Activated CD4-positive, alpha-beta T cell treated with anti-CD3 and anti-CD28 coated beads, Interleukin-10, Interleukin-2, amounts not matched to agents 100 ng/mL and 50 ng/mL, durations not matched to agents 16 hours and 8 hours (primary cell): ENCODE results near the gene GAB1.

ENCODE experiments used
- DNase-seq: peaks from one replicate; pipeline ENCODE4 v3.0.0-alpha.2; 2020

Gene GAB1

DNA sequence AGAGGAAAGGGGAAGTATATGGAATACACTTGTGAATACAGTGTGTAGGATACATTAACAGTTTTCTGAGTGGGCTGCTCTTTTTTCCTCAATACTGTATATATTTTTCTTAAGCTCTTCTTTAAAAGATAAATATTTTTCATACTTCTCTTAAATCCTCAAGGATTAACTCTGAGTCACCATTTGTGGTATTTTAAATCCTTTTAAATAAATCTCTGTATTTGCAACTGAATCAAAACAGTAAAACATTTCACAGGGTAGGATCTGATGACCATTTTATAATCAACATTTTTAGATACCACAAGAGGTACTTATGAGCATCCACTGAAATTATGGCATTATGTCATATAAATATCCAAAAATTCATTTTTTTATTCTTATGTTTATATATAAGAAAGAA lies 87.6 kb downstream of the GAB1 start:
- DNase-seq: no peak

- DNase-seq: no peak
Observed at GRCh38 chr4:143431526-143432257, 95.0 kb downstream of the GAB1 start.

DNA sequence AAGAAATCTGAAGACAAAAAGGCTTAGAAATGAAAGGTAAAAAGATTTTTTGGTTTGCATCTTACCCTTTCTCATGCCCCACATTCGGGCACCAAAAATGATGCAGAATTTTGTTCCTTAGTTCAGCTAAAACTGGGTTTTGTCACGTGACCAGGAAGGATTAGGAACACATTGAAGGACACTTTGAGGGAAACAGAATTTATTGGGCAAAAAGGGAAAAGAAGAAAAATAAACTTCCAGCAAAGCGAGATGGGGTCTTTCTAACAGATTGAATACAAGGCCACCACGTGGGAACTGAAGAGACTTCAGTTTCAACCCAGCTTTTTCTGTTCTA lies 95.5 kb downstream of the GAB1 start:
- no peak for DNase-seq

DNA sequence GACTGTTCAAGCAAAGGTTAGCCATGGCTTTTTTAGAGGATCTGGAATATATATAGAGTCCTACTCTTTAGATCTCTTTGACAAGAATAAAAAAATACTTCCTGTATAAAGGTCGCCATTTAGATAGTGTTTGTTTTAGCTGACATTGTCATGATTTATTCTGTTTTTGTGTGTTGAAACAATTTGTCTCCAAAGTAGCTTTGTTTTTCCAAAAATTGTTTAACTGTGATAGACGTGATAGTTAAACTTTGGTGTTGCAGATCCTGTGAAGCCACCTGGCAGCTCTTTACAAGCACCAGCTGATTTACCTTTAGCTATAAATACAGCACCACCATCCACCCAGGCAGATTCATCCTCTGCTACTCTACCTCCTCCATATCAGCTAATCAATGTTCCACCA lies 96.6 kb downstream of the GAB1 start:
- DNase-seq: no peak

DNA sequence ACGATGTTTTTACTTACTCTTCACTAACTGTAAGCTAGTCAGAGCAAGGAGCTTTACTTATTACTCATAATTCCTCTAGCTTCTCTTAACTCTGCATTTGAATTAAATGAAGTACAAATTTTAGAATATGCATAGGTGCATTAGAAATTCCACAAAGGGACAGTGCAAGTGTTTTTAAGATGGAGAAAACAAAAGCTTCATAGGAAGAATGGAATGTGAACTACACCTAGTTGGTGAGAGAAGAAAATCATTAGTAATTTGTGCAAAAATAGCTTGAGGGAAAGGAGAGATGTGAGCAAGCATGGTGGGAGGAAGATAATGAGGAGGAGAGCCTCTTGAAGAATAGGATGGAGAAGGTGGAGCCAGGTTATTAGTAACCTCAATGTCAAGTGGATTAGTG lies 99.3 kb downstream of the GAB1 start:
- DNase-seq: no peak

DNA sequence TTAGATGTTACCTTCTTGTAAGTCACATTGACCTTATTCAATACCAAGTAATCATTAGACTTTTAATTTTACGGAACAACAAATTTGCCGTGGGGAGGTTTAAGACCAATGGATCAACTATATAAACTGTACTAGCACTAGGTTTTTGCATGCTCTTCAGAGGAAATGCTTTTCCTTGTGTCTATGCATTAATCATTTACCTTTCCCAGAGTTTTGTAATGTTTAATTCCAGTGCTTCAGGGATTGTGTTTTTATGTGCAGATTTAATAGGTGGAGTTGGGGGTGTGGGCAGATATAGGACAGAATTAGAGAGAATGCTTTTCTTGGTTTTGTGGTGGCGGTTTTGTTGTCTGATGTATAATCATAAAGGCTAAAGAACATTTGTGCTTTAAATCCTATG lies 100.8 kb downstream of the GAB1 start:
- DNase-seq: no peak

DNA sequence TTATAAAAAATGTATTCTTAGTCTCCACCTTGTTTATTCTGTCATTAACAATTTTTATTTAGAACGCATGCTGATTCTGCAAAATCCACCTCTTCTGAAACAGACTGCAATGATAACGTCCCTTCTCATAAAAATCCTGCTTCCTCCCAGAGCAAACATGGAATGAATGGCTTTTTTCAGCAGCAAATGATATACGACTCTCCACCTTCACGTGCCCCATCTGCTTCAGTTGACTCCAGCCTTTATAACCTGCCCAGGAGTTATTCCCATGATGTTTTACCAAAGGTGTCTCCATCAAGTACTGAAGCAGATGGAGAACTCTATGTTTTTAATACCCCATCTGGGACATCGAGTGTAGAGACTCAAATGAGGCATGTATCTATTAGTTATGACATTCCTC lies 101.3 kb downstream of the GAB1 start:
- no peak for DNase-seq

DNA sequence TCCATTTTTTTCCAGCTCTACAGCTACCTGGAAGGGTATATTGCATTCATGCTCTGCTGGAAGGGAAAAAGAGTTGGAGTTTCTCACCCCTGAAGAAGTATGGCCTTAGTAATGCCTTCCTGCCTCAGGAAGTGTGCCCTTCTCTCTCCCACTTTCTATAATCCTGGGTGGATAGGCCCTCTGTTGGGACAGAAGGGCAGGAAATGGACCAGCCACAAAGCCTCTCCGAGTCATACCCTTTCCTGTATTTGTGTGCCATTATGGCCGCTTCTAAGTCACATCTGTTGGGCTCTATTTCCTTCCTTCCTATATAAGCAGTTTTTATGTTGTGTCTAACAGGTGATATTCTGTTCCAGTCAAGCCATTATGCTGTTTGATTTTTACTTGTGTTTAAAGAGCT lies 102.0 kb downstream of the GAB1 start:
- no peak for DNase-seq

DNA sequence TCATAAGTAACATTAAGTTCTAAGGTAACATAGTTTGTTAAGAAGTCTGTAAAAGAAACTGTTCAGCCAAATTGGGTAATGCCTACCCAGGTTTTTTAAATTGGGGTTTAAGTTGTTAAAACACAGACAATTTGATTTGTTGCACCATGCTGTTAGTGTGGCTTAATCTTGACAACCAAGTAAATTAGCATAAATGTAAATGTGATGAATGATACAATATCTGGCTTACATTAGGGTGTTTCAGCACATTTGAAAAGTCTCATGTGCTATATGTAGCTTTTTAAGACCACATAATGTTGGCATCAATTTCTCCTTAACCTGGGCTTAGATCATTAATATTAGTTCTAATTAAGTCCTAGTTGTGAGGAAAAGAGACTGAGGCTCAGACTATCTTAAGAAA lies 104.4 kb downstream of the GAB1 start:
- no peak for DNase-seq

- no peak for DNase-seq
Observed at GRCh38 chr4:143441678-143442077, 105.0 kb downstream of the GAB1 start.

DNA sequence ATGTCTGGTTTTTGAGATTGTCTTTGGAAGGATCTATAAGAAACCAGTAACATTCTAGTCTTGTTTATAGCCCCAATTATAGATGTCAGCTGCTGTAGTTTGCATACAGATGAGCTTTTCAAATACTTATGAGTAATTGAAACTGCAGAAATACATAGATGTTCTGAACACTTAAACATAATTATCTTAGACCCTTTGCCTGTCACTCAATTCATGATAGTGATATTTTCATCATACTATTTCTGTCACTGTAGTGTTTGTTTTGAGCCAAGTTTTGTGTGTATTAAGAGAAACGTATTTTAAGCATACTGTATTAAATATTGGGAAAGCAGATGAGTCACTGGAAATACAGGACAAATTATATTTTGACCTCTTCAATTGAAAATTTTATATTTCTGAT lies 107.1 kb downstream of the GAB1 start:
- DNase-seq: no peak

DNA sequence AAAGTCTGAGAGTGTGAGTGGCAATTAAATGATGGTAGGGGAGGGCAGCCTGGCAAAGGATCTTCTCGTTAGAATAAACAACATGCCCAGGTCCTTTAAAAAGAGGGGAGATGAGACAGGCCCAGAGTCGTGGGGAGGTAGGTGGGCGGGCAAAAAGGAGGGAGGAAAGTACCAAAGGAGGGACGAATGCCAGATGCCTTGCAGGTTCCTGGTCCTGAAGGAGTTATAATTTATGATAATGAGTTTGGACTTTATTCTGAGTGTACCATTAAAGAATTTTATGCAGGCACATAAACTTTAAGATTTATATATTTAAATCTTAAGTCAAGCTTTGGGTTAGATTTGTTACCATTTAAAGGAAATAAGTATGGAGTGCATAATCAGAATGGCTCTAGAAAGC lies 114.5 kb downstream of the GAB1 start:
- no peak for DNase-seq

- DNase-seq: no peak
Observed at GRCh38 chr4:143455211-143455610, 118.5 kb downstream of the GAB1 start.

GRCh38 chr4:143458966-143459365 lies 122.3 kb downstream of the GAB1 start:
- DNase-seq: no peak

DNA sequence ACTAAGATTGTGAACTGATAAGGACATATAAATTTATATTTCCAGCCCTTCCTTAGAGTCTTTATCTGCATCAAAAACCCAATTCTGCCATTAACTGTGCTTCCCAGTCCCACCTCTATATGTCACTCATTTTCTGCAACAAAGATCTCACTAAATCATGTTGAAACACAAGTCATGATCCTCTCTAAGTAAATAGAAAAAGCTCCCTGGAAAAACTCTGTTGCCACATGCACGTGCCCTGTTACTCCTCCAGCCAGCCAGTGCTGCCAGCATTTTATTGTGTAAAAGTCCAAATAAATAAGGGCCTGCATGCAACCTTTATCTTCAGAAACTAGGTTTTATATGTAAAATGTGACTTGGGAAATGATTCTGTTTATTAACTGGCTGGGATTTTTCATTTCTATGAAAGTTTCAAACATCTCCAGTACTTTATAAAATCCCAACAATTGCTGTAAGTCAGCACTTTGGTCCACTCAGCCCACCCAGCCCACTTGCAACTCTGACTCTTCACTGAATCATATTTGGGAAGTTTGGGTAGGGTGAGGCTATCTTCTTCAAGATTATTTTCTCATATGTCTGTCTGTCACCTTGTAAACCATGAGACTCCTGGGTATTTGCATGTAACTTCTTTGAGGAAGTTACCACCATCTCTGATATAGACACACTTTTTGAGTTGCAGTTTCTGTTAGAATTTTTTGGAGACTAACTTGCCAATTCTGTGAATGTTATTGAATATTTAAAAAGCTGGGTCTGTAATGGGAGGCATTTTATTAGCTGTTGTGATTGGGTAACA lies 136.9 kb downstream of the GAB1 start:
- no peak for DNase-seq

DNA sequence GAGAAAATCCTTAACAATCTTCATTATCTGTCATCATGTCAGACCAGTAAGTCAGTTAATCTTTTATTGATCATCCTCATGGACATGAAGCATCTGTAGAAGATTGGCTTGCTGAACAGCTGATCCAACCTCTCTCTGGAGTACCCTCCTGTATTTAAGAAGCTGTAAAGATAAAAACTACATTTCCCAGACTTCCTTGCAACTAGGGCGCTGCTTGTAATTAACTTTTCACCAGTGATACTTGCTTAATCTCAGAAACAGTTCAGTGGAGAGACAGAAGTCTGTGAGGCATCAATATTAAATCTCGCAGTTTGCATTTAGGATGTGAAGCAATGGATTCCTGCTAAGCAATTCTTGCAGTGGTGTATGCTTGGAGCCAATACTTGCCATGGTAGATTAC lies 140.8 kb downstream of the GAB1 start:
- DNase-seq: no peak

DNA sequence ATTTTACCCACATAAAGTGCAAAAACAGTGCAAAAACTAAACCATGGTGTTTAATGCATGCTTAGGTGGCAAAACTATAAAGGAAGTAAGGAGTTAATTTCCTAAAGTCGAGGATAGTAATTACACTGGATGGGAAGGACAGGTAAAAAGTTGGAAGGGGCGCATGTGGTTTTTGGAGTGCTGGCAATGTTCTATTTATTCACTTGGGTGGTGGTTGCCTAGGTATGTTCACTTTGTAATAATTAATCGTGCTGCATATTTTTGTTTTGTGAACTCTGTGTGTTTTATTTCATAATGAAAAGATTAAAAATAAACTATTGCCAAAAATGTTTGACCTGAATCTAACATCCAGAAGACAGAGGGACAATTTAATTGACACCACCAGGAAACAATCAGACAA lies 144.7 kb downstream of the GAB1 start:
- DNase-seq: no peak

DNA sequence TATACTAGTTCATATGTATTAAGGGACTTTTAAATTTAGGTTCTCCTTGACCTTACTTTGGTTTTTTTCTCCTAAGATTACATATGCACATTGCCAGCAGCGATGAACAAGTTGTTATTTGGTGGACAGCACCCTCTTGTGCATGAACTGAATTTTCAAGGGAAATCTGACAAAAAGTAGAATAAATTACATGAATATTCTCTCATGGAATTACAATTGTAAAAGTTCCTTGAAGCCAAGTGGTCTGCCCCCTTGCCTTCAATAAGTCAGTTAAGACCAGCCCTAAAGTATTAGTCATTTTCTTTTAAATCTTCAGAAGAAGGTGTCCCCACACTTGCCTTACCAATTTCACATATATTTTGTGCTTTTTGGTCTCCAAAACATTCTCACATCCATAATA lies 146.2 kb downstream of the GAB1 start:
- DNase-seq: no peak

DNA sequence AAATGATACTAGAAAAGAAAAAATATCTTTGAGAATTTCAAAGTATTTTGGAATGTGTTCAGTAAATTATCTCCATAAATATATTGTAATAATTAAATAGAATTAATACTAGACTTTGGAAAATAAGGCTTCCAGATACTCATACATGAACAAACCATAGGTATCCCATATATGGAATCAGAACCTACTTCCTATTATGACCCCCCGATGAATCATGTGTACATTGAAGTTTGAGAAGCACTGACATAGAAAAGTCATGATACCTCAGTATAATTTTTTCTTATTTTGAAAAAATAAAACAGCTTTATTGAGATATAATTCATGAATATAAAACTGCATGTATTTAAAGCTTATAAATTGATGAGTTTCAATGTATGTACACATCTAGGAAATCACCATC lies 149.6 kb downstream of the GAB1 start:
- no peak for DNase-seq

DNA sequence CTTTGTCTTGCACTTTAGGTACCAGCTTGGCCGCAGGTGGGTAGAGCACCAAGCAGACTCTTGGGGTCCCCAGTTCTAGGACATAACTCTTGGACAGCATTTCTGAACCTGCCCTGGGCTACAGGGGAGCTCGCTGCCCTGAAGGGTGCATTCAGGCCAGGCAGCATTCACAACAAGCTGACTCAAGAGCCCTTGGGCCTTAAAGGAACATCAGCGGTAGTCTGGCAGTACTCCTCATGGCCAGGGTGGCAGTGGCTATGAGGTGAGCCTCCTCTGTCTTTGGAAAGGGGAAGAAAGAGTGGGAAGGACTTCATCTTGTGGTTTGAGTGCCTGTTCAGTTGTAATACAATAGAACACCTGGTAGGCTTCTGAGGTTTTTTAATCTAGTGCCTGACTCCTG lies 152.0 kb downstream of the GAB1 start:
- DNase-seq: no peak

- no peak for DNase-seq
Observed at GRCh38 chr4:143489106-143489505, 152.4 kb downstream of the GAB1 start.

GRCh38 chr4:143498021-143498420 lies 161.3 kb downstream of the GAB1 start:
- DNase-seq: no peak

DNA sequence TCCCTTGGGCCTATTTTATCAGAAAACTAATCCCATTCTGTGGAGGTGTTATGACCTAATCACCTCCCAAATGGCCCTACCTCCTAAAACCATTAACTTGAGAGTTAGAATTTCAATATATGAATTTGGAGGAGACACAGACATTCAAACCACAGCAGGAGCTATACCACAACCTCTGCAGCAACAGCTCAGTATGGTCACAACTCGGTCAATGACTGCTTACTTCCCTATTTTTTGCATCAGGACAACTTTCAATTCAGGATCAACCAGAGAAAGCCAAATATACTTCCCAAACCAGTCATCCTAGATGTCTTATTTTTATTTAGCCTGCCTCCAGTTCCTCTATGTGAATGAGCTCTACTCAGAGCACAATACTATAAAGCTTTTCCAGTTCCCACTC lies 165.6 kb downstream of the GAB1 start:
- DNase-seq: no peak

DNA sequence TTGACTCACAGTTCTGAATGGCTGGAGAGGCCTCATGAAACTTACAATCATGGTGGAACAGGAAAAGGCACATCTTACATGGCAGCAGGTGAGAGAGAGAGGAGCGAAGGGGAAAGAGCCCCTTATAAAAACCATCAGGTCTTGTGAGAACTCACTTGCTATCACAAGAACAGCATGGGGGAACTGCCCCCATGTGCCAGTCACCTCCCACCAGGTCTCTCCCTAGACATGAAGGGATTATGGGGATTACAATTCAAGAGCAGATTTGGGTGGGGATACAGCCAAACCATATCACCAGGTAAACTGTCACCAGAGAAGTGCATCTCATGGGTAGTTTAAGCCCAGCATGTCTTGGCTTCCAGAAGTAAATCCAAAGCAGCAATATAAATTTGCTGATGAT lies 169.4 kb downstream of the GAB1 start:
- DNase-seq: no peak

DNA sequence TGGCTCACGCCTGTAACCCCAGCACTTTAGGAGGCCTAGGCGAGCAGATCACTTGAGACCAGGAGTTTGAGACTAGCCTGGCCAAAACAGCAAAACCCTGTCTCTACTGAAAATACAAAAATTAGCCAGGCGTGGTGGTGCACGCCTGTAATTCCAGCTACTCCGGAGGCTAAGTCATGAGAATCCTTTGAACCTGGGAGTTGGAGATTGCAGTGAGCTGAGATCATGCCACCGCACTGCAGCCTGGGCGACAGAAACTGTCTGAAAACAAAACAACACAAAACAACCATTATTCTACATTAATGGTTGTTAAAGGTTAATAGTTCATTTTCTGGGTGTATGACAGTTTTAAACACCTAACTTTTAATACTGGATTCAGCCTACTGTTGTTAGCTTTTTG lies 175.2 kb downstream of the GAB1 start:
- no peak for DNase-seq
